ENCODE measurements around the gene ZNF536.

Gene ZNF536

GRCh38 chr19:30471441-30471840 lies 99.3 kb downstream of the ZNF536 start:
- no peak for TF ChIP-seq CTCF (IDR thresholded peaks at IDR 0.05; ENCODE audit: low read depth, low read length, missing control alignments)
- H3K4me3 ChIP-seq (ENCODE audit: low read depth, low read length), result no peak overlapping the region
- no peak for DNase-seq (ENCODE audit: low read depth)

- H3K4me3 ChIP-seq (ENCODE audit: low read depth, low read length), result no peak overlapping the region
- DNase-seq (ENCODE audit: low read depth), result no peak
- TF ChIP-seq CTCF (IDR thresholded peaks at IDR 0.05; ENCODE audit: low read depth, low read length, missing control alignments), result no peak
These were observed 101.2 kb downstream of the ZNF536 start for GRCh38 chr19:30473334-30473867.

- TF ChIP-seq CTCF (IDR thresholded peaks at IDR 0.05; ENCODE audit: low read depth, low read length, missing control alignments), result no peak
- DNase-seq (ENCODE audit: low read depth), result no peak
- no peak overlapping the region for H3K4me3 ChIP-seq (ENCODE audit: low read depth, low read length)
These were observed 104.8 kb downstream of the ZNF536 start for GRCh38 chr19:30476997-30477396.

- no peak overlapping the region for H3K4me3 ChIP-seq (ENCODE audit: low read depth, low read length)
- no peak for TF ChIP-seq CTCF (IDR thresholded peaks at IDR 0.05; ENCODE audit: low read depth, low read length, missing control alignments)
- no peak for DNase-seq (ENCODE audit: low read depth)
These were observed 107.0 kb downstream of the ZNF536 start for GRCh38 chr19:30479231-30479630.

- H3K4me3 ChIP-seq (ENCODE audit: low read depth, low read length), result no peak overlapping the region
- no peak for TF ChIP-seq CTCF (IDR thresholded peaks at IDR 0.05; ENCODE audit: low read depth, low read length, missing control alignments)
- DNase-seq (ENCODE audit: low read depth), result no peak
These were observed 107.9 kb downstream of the ZNF536 start for GRCh38 chr19:30480097-30480496.

- no peak for DNase-seq (ENCODE audit: low read depth)
- H3K4me3 ChIP-seq (ENCODE audit: low read depth, low read length), result no peak overlapping the region
- TF ChIP-seq CTCF (IDR thresholded peaks at IDR 0.05; ENCODE audit: low read depth, low read length, missing control alignments), result no peak
These were observed 108.9 kb downstream of the ZNF536 start for GRCh38 chr19:30481063-30481462.

GRCh38 chr19:30481823-30482222 lies 109.6 kb downstream of the ZNF536 start:
- DNase-seq (ENCODE audit: low read depth), result no peak
- no peak for TF ChIP-seq CTCF (IDR thresholded peaks at IDR 0.05; ENCODE audit: low read depth, low read length, missing control alignments)
- no peak overlapping the region for H3K4me3 ChIP-seq (ENCODE audit: low read depth, low read length)

Measured in GM12864 (cell line).